H1 (cell line): ENCODE measurements around the gene TRIM61.

Experiments
- CHD7 ChIP-seq: fragments of 300-600 bp; sonication (generic); IDR thresholded peaks from 2 replicates; pipeline ENCODE4 v1.7.1; 2012; ENCODE audit warnings: low read length, moderate library complexity, mild to moderate bottlenecking, inconsistent platforms; ENCODE audit not compliant: insufficient replicate concordance
- CTBP2 ChIP-seq: IDR thresholded peaks from 2 replicates; pipeline ENCODE4 v1.7.0; 2011; ENCODE audit warnings: borderline replicate concordance, mild to moderate bottlenecking, moderate library complexity, mixed read lengths, low read length; ENCODE audit not compliant: insufficient read depth, insufficient read length
- CTCF ChIP-seq, 3 experiments: IDR thresholded peaks; 1 replicate in 2 of 3; 2 replicates in 1 of 3; pipeline versions ENCODE4 v1.5.1 to v1.6.1; 2011; ENCODE audit warnings: low read length in 3 of 3, mild to moderate bottlenecking in 3 of 3, inconsistent platforms in 2 of 3, low read depth in 1 of 3, moderate library complexity in 1 of 3; ENCODE audit not compliant: insufficient read depth in 1 of 3; ENCODE audit errors: control extremely low read depth in 1 of 3
- EGR1 ChIP-seq: IDR thresholded peaks from 2 replicates; pipeline ENCODE4 v1.6.1; 2011; ENCODE audit warnings: low read depth, low read length, borderline replicate concordance
- GTF2F1 ChIP-seq: IDR thresholded peaks from 2 replicates; pipeline ENCODE4 v1.6.1; 2012; ENCODE audit warnings: low read depth, low read length, improper control_type of control experiment, borderline replicate concordance
- KDM1A ChIP-seq: fragments of 200-600, 300-600 bp; sonication (generic); IDR thresholded peaks from 2 replicates; pipeline ENCODE4 v1.7.1; 2016; ENCODE audit warnings: mild to moderate bottlenecking, low read length, borderline replicate concordance
- POLR2AphosphoS5 ChIP-seq: IDR thresholded peaks from 2 replicates; pipeline ENCODE4 v1.6.1; 2011; ENCODE audit warnings: low read depth, low read length
- SAP30 ChIP-seq: fragments of 300-600 bp; sonication (generic); IDR thresholded peaks from 2 replicates; pipeline ENCODE4 v1.7.1; 2012; ENCODE audit warnings: low read length, moderate library complexity, mild to moderate bottlenecking, inconsistent platforms; ENCODE audit not compliant: insufficient read depth, insufficient replicate concordance
- SIRT6 ChIP-seq: IDR thresholded peaks from one replicate; pipeline ENCODE4 v1.7.1; 2012; ENCODE audit warnings: low read length, inconsistent platforms
- TBP ChIP-seq: IDR thresholded peaks from 2 replicates; pipeline ENCODE4 v1.6.1; 2011; ENCODE audit warnings: low read depth, low read length, improper control_type of control experiment
- TEAD4 ChIP-seq: IDR thresholded peaks from 2 replicates; pipeline ENCODE4 v1.6.1; 2012; ENCODE audit warnings: low read depth, low read length, inconsistent platforms, mixed read lengths
- YY1 ChIP-seq: IDR thresholded peaks from 2 replicates; pipeline ENCODE4 v1.6.1; 2011; ENCODE audit warnings: low read depth, mild to moderate bottlenecking, low read length
- TF ChIP-seq, protein P1 (sequence below): IDR thresholded peaks from 2 replicates; pipeline ENCODE4 v1.6.1; 2011; ENCODE audit warnings: low read depth, mild to moderate bottlenecking, low read length; ENCODE audit not compliant: insufficient read depth

DNA sequence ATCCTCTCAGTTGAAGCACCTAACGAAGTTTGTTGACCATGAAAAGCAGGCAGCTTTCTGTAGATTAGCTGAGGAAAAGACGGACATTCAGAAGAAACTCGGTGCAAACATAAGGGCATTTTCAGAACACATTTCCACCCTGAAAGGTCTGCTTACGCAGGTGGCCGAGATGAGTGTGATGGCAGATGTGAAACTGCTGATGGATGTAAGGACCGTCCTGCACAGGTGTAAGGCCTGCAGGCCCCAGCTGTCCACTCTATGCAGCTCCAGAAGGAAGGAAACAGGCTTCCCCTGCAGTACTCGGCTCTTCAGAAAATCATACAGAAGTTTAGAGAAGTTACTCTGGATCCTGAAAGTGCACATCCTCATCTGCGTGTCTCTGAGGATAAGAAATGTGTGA, 33.5 kb upstream of the TRIM61 start:
- TF ChIP-seq CTCF (IDR thresholded peaks at IDR 0.05; ENCODE audit: control extremely low read depth in 1 of 3, insufficient read depth in 1 of 3, low read depth in 1 of 3, low read length in 3 of 3) (no peak), SAP30 (no peak), GTF2F1 (no peak), TEAD4 (no peak), KDM1A (no peak), EGR1 (no peak), SIRT6 (no peak), TBP (no peak), CTBP2 (no peak), POLR2AphosphoS5 (no peak), YY1 (no peak), CHD7 (no peak)
- TF ChIP-seq, protein P1, sequence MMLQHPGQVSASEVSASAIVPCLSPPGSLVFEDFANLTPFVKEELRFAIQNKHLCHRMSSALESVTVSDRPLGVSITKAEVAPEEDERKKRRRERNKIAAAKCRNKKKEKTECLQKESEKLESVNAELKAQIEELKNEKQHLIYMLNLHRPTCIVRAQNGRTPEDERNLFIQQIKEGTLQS, result no peak
